GM12878 (cell line): Measurements from ENCODE around the gene SPAG6. TPM values are rescaled to one million over a fixed set of nuclear protein-coding genes. Genes with fewer than 3 reads are reported as not detected.

Experiments used
- ATAC-seq: fragments of 200-7000 bp; cut with Tn5 transposase; 3 replicates; pipeline ENCODE4 v1.9.1; 2020; ENCODE audit warnings: mild to moderate bottlenecking, moderate library complexity
- BruUV-seq: library from RNA; stranded (reverse); fragments of 400-500 nt; replicated peaks from 2 replicates; lab custom pipeline; 2021; lab: Mats Ljungman, UMichigan
- CTCF ChIA-PET: fragments of 300-600 bp; sonication (Branson Sonifier 250); formaldehyde crosslinking; extraction: SDS; loops from one replicate; lab custom pipeline; 2021; ENCODE audit warnings: inconsistent platforms; lab: Yijun Ruan, JAX
- POLR2A ChIA-PET: fragments of 350-600 bp; formaldehyde crosslinking; extraction: SDS; loops from one replicate; lab custom pipeline; 2021; ENCODE audit warnings: inconsistent platforms; lab: Charles Lee
- RAD21 ChIA-PET: fragments of 300-600 bp; sonication (Branson Sonifier 250); formaldehyde crosslinking; loops from one replicate; lab custom pipeline; 2023; ENCODE audit warnings: antibody characterized with exemption; ENCODE audit not compliant: unreplicated experiment; lab: Charles Lee
- SMC1A ChIA-PET: fragments of 300-600 bp; sonication (Branson Sonifier 250); formaldehyde crosslinking; loops from one replicate; lab custom pipeline; 2023; ENCODE audit not compliant: unreplicated experiment, uncharacterized antibody; lab: Charles Lee
- DNase-seq: peaks from one replicate; pipeline ENCODE4 v3.0.0-alpha.2; 2011; ENCODE audit warnings: low read depth, low spot score
- FAIRE-seq: peaks from 3 replicates; lab custom pipeline; 2011; peaks lifted over from hg19 to GRCh38; lab: Jason Lieb, UNC
- H2AFZ ChIP-seq: 2 replicates; pipeline ENCODE4 v1.6.0; 2011; ENCODE audit warnings: low read depth, low read length, control low read depth; ENCODE audit not compliant: control insufficient read depth
- H3K27ac ChIP-seq: 2 replicates; pipeline ENCODE4 v1.5.1; 2011; ENCODE audit warnings: control low read depth; ENCODE audit not compliant: control insufficient read depth, insufficient read depth
- H3K27me3 ChIP-seq, 2 experiments: replicated peaks in 1 of 2; 2 replicates each; pipeline versions ENCODE4 v1.6.0 to v1.6.1; 2011; ENCODE audit warnings: low read length in 1 of 2; ENCODE audit not compliant: control insufficient read depth in 2 of 2, insufficient read depth in 2 of 2
- H3K36me3 ChIP-seq, 2 experiments: 2 replicates each; pipeline ENCODE4 v1.5.1; 2011; ENCODE audit warnings: low read length in 1 of 2; ENCODE audit not compliant: control insufficient read depth in 2 of 2, insufficient read depth in 2 of 2
- H3K4me1 ChIP-seq: 2 replicates; pipeline ENCODE4 v1.6.1; 2011; ENCODE audit warnings: mild to moderate bottlenecking, low read length, moderate library complexity, mixed read lengths; ENCODE audit not compliant: control insufficient read depth, insufficient read depth
- H3K4me2 ChIP-seq: 2 replicates; pipeline ENCODE4 v1.6.0; 2011; ENCODE audit warnings: control low read depth; ENCODE audit not compliant: control insufficient read depth, insufficient read depth
- H3K4me3 ChIP-seq: fragments of 200-600 bp; sonication (generic); 2 replicates; pipeline ENCODE4 v1.5.1; 2016
- H3K79me2 ChIP-seq: 2 replicates; pipeline ENCODE4 v1.6.0; 2011; ENCODE audit warnings: low read length; ENCODE audit not compliant: control insufficient read depth, insufficient read depth
- H3K9ac ChIP-seq: 2 replicates; pipeline ENCODE4 v1.8.0; 2011; ENCODE audit warnings: low read length, control low read depth, mixed read lengths; ENCODE audit not compliant: control insufficient read depth, insufficient read depth
- H3K9me3 ChIP-seq: replicated peaks from 3 replicates; pipeline ENCODE4 v1.5.1; 2011; ENCODE audit warnings: mild to moderate bottlenecking, low read length; ENCODE audit not compliant: control insufficient read depth, insufficient read depth
- H4K20me1 ChIP-seq: 2 replicates; pipeline ENCODE4 v1.6.0; 2011; ENCODE audit not compliant: control insufficient read depth, insufficient read depth
- GABPA ChIP-seq: IDR thresholded peaks from 2 replicates; pipeline ENCODE4 v1.6.1; 2014; ENCODE audit warnings: antibody characterized with exemption, low read depth, mild to moderate bottlenecking, inconsistent platforms
- NFIC ChIP-seq: IDR thresholded peaks from 2 replicates; pipeline ENCODE4 v1.6.1; 2012; ENCODE audit warnings: low read depth, mild to moderate bottlenecking, inconsistent platforms, low read length, moderate library complexity
- NR2C2 ChIP-seq: IDR thresholded peaks from 2 replicates; pipeline ENCODE4 v1.6.1; 2011; ENCODE audit warnings: borderline replicate concordance, low read depth; ENCODE audit not compliant: control insufficient read depth, insufficient read length
- POLR2AphosphoS2 ChIP-seq: IDR thresholded peaks from 2 replicates; pipeline ENCODE4 v1.6.1; 2011; ENCODE audit warnings: low read depth, mild to moderate bottlenecking, low read length, improper control_type of control experiment, moderate library complexity
- RB1 ChIP-seq: fragments of 450-650 bp; formaldehyde crosslinking; IDR thresholded peaks from 2 replicates; pipeline ENCODE4 v1.6.1; 2017; ENCODE audit warnings: mild to moderate bottlenecking, borderline replicate concordance
- RCOR1 ChIP-seq: conservative IDR thresholded peaks from 2 replicates; pipeline ENCODE4 v1.6.1; 2012; ENCODE audit warnings: low read depth, low read length, improper control_type of control experiment
- RELB ChIP-seq: fragments of 450-650 bp; IDR thresholded peaks from 2 replicates; pipeline ENCODE4 v1.6.1; 2017; ENCODE audit warnings: low read depth, mild to moderate bottlenecking, moderate library complexity
- RUNX3 ChIP-seq: IDR thresholded peaks from 2 replicates; pipeline ENCODE4 v1.6.1; 2012; ENCODE audit warnings: low read length, inconsistent platforms
- SMC3 ChIP-seq: IDR thresholded peaks from 2 replicates; pipeline ENCODE4 v1.6.1; 2011; ENCODE audit warnings: low read length, improper control_type of control experiment, borderline replicate concordance
- SREBF2 ChIP-seq: IDR thresholded peaks from 2 replicates; pipeline ENCODE4 v1.6.1; 2012; ENCODE audit warnings: mild to moderate bottlenecking, low read length
- SRF ChIP-seq, 2 experiments: IDR thresholded peaks; 2 replicates each; pipeline ENCODE4 v1.6.1; 2011; ENCODE audit warnings: low read depth in 2 of 2, low read length in 2 of 2, mild to moderate bottlenecking in 1 of 2, moderate library complexity in 1 of 2
- SUZ12 ChIP-seq: fragments of 200-600 bp; sonication (generic); IDR thresholded peaks from one replicate; pipeline ENCODE4 v1.6.1; 2018; ENCODE audit warnings: antibody characterized with exemption, mild to moderate bottlenecking; ENCODE audit not compliant: unreplicated experiment
- ZNF384 ChIP-seq: IDR thresholded peaks from 2 replicates; pipeline ENCODE4 v1.6.1; 2012; ENCODE audit warnings: low read depth, mild to moderate bottlenecking, low read length, improper control_type of control experiment, borderline replicate concordance
- WGBS: methylation state at CpG from one replicate; pipeline ENCODE4 v1.1.6; 2016; ENCODE audit warnings: low lambda C conversion rate; ENCODE audit not compliant: insufficient replicate concordance, insufficient coverage; ENCODE audit errors: missing lambda C conversion rate; 5-methylcytosine and 5-hydroxymethylcytosine counted together
- in situ Hi-C: fragments of 300-500 bp; cut with MboI; formaldehyde crosslinking; loops from 9 replicates; pipeline ENCODE4 v1.14.3; 2018; ENCODE audit warnings: mixed read lengths
- intact Hi-C: fragments of 100-400 bp; cut with micrococcal nuclease; formaldehyde crosslinking; loops from one replicate; pipeline ENCODE4 v1.14.2; 2022; ENCODE audit not compliant: unreplicated experiment
- polyA plus RNA-seq, 11 experiments: library from polyadenylated mRNA; depleted of rRNA in 4 of 11; unstranded in 6 of 11; stranded (reverse) in 5 of 11; fragments of >200 nt; fragmentation: Nextera tagmentation in 4 of 11; fragmentation: Illumina TruSeq in 1 of 11; extraction: Ambion mirVana in 4 of 11; extraction: Trizol in 1 of 11; gene quantifications; 1 replicate in 1 of 11; 2 replicates in 10 of 11; pipeline versions ENCODE4 v1.2.1 to v1.2.3, GENCODE V29; 2011 to 2016; ENCODE audit warnings: inconsistent platforms in 2 of 11, missing spikeins in 2 of 11, low read depth in 1 of 11
- total RNA-seq, 4 experiments: library from RNA; depleted of rRNA in 3 of 4; stranded (reverse); fragments of >200 nt in 3 of 4; fragmentation: Illumina TruSeq in 1 of 4; extraction: Trizol in 1 of 4; gene quantifications; 2 replicates each; pipeline versions ENCODE4 v1.2.1 to v1.2.3, GENCODE V29; 2013 to 2021
- TF ChIP-seq, protein P1 (sequence below): IDR thresholded peaks from 2 replicates; pipeline ENCODE4 v1.6.1; 2012; ENCODE audit warnings: low read length, inconsistent platforms
- TF ChIP-seq, protein P2 (sequence below): fragments of 150-350 bp; IDR thresholded peaks from 2 replicates; pipeline ENCODE4 v1.6.1; 2014; ENCODE audit warnings: mild to moderate bottlenecking, low read depth, low read length

Gene SPAG6
- total and polyA plus RNA-seq, 10 of the 15 experiments (the other 5 are each of a cell fraction or from before 2014, with no cell fraction given) = 0.13 to 0.99 (median 0.40) TPM; not detected in 1

DNA sequence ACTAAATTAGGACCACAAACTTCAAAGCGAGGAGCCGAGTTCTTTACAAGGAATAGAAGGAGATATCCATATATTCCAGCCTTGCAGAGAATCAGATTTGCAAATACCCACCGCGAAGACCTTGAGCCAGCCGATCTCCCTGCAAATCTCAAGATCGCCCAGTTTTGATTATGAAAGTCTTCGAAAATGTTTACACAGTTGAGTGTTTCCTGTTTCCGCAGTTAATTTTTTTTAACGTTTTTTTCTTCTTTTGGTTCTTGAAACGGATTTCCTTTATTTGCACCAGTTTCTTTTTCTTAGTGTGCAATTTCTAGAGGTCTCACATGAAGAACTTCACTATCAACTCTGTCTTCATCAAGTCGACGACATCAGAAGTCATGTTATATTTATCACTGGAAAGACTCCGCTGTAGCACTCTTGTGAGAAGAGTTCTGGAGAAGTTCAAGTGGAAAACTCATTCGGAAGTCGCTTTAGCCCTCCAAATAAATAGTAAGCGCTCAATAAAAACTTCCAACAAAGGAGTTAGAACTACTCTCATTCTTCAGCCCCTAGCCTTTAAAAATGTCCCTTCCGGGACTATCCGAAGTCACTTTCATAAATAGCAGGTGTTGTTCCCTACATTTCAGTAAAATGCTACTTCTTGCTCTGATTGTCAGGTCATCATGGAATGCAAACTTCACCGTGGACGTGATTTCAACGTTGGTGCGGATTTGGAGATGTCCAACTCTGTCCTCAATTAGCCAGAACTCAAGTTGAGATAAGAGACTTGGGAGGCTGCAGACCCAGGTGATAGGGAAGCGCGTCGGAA lies 11.9 kb upstream of the SPAG6 start:
- ChIA-PET POLR2A (no interaction called here), CTCF (no interaction called here), RAD21 (no interaction called here), SMC1A (no interaction called here)
- no peaks in the 10 kb centered on the region for H4K20me1 ChIP-seq
- intact Hi-C loops (no loop called here), in situ Hi-C loops (no loop called here)
- no TSS peak for BruUV-seq
- H3K27ac ChIP-seq = no peak overlapping the region
- peaks cover 8 to 19% of the 10 kb centered on the region in 2 experiments for H3K27me3 ChIP-seq
- peak overlapping the region; percentile 34; the same call in 1 of the 2 replicates for H2AFZ ChIP-seq
- H3K4me3 ChIP-seq = peak overlapping the region; percentile 4; the same call in 1 of the 2 replicates
- FAIRE-seq (no peak), DNase-seq (no peak), ATAC-seq (no peak)
- H3K36me3 ChIP-seq = peaks cover 2 to 13% of the 10 kb centered on the region in 2 experiments; a peak in 3 of 4 replicates
- WGBS = 52% methylated on average over 25 of the region's 25 CpGs
- peaks cover 24% of the 10 kb centered on the region for H3K4me1 ChIP-seq
- H3K4me2 ChIP-seq = peak overlapping the region; percentile 66
- no peak overlapping the region for H3K9ac ChIP-seq
- H3K79me2 ChIP-seq = no peaks in the 10 kb centered on the region
- H3K9me3 ChIP-seq = no peaks in the 10 kb centered on the region; the same call in 2 of the 3 replicates
- TF ChIP-seq GABPA (peak; percentile 61), RCOR1 (no peak), POLR2AphosphoS2 (no peak), ZNF384 (peak; percentile 51), RB1 (no peak), SRF (IDR thresholded peaks at IDR 0.05; ENCODE audit: low read depth in 2 of 2, low read length in 2 of 2) (no peak), SMC3 (no peak), RELB (no peak), SREBF2 (no peak), NR2C2 (no peak), NFIC (0 out of 2 replicates have a peak, but pooled peaks have one; percentile 33), SUZ12 (no peak), RUNX3 (0 out of 2 replicates have a peak, but pooled peaks have one; percentile 13)
- TF ChIP-seq, protein P1, sequence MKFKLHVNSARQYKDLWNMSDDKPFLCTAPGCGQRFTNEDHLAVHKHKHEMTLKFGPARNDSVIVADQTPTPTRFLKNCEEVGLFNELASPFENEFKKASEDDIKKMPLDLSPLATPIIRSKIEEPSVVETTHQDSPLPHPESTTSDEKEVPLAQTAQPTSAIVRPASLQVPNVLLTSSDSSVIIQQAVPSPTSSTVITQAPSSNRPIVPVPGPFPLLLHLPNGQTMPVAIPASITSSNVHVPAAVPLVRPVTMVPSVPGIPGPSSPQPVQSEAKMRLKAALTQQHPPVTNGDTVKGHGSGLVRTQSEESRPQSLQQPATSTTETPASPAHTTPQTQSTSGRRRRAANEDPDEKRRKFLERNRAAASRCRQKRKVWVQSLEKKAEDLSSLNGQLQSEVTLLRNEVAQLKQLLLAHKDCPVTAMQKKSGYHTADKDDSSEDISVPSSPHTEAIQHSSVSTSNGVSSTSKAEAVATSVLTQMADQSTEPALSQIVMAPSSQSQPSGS = 0 out of 2 replicates have a peak, but pooled peaks have one; percentile 23
- TF ChIP-seq, protein P2, sequence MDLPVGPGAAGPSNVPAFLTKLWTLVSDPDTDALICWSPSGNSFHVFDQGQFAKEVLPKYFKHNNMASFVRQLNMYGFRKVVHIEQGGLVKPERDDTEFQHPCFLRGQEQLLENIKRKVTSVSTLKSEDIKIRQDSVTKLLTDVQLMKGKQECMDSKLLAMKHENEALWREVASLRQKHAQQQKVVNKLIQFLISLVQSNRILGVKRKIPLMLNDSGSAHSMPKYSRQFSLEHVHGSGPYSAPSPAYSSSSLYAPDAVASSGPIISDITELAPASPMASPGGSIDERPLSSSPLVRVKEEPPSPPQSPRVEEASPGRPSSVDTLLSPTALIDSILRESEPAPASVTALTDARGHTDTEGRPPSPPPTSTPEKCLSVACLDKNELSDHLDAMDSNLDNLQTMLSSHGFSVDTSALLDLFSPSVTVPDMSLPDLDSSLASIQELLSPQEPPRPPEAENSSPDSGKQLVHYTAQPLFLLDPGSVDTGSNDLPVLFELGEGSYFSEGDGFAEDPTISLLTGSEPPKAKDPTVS = no peak
